ENCODE measurements around the gene ZMAT3.

DNA sequence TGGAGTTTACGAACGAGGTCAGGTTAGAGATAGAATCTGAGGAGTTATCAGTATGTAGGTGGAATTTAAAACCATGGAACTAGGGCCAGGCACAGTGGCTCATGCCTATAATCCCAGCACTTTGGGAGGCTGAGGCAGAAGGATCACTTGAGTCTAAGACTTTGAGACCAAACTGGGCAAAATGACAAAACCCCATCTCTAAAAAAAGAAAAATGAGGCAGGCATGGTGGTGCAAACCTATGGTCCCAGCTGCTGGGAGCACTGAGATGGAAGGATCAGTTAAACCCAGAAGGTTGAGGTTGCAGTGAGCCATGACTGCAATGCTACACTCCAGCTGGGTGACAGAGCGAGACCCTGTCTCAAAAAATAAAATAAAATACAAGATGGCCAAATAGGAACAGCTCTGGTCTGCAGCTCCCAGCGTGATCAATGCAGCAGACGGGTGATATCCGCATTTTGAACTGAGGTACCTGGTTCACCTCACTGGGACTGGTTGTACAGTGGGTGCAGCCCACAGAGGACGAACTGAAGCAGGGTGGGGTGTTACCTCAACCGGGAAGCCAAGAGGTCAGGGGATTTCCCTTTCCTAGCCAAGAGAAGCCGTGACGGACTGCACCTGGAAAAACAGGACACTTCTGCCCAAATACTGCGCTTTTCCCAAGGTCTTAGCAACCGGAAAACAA lies 33.3 kb downstream of the ZMAT3 start:
- TF ChIP-seq TARDBP (CRISPR knock-in tag; IDR thresholded peaks at IDR 0.05) (no peak), CHD2 (IDR thresholded peaks at IDR 0.05; ENCODE audit: low read depth, low read length) (no peak), ZNF260 (CRISPR knock-in tag; IDR thresholded peaks at IDR 0.05; ENCODE audit: borderline replicate concordance, low read depth) (no peak), ISX (CRISPR knock-in tag; conservative IDR thresholded peaks at IDR 0.05) (no peak), SMAD1 (CRISPR knock-in tag; IDR thresholded peaks at IDR 0.05; ENCODE audit: borderline replicate concordance, low read depth) (no peak), ZNF572 (CRISPR knock-in tag; IDR thresholded peaks at IDR 0.05) (no peak), BHLHE40 (IDR thresholded peaks at IDR 0.05; ENCODE audit: low read length) (no peak), BRCA1 (CRISPR knock-in tag; IDR thresholded peaks at IDR 0.05) (no peak), SIX4 (CRISPR knock-in tag; IDR thresholded peaks at IDR 0.05) (no peak), POLR2AphosphoS5 (IDR thresholded peaks at IDR 0.05; ENCODE audit: low read depth, low read length) (no peak), POLR2A (IDR thresholded peaks at IDR 0.05; ENCODE audit: insufficient read depth in 1 of 2, low read depth in 2 of 2, low read length in 2 of 2) (no peak), MTA1 (CRISPR knock-in tag; IDR thresholded peaks at IDR 0.05; ENCODE audit: borderline replicate concordance) (no peak)
- TF ChIP-seq, protein P1, sequence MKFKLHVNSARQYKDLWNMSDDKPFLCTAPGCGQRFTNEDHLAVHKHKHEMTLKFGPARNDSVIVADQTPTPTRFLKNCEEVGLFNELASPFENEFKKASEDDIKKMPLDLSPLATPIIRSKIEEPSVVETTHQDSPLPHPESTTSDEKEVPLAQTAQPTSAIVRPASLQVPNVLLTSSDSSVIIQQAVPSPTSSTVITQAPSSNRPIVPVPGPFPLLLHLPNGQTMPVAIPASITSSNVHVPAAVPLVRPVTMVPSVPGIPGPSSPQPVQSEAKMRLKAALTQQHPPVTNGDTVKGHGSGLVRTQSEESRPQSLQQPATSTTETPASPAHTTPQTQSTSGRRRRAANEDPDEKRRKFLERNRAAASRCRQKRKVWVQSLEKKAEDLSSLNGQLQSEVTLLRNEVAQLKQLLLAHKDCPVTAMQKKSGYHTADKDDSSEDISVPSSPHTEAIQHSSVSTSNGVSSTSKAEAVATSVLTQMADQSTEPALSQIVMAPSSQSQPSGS (CRISPR knock-in tag; IDR thresholded peaks at IDR 0.05): no peak
- TF ChIP-seq, protein P2, sequence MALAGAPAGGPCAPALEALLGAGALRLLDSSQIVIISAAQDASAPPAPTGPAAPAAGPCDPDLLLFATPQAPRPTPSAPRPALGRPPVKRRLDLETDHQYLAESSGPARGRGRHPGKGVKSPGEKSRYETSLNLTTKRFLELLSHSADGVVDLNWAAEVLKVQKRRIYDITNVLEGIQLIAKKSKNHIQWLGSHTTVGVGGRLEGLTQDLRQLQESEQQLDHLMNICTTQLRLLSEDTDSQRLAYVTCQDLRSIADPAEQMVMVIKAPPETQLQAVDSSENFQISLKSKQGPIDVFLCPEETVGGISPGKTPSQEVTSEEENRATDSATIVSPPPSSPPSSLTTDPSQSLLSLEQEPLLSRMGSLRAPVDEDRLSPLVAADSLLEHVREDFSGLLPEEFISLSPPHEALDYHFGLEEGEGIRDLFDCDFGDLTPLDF (CRISPR knock-in tag; IDR thresholded peaks at IDR 0.05): no peak
